Measurements from ENCODE around the gene MRGPRX4.
"Not testable (repeated sequence)": the region's sequence is repeated elsewhere in the genome, so short reads cannot be mapped to it uniquely, and the experiment has no call there.

Gene MRGPRX4

DNA sequence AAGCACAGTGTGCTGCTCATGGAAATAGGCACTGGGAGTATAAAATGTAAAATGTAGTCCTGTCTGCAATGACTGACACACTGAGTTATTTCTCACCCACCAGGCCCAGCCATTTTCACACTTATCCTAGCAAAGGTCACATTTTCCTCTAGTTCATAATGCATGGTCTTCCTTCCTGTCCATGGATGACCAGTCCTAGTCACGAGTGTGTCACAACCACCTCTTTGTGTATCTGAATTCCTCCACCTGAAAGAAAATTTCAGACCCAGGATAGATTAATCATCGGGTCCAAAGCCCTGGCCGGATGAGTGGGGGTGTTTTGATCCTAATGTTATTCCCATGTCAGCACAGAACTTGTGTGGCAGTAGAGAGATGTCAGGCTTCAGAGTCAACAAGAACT is at the start of gene MRGPRX4:
MRGPRX4 (plus strand) TSS at position 172 of the 400 bp plus-strand sequence. CDS start 420 bp downstream, outside the sequence.
- DNase-seq (ENCODE audit: low spot score) = no peak
- H3K27ac ChIP-seq = no peak within 1 kb of the TSS
- H3K4me3 ChIP-seq = no peak within 1 kb of the TSS
- TF ChIP-seq CTCF (IDR thresholded peaks at IDR 0.05) = no peak

GRCh38 chr11:18131115-18131514 is 41.5 kb upstream of the MRGPRX4 start:
- H3K4me3 ChIP-seq; H3K27ac ChIP-seq; DNase-seq (ENCODE audit: low spot score): not testable (repeated sequence)

DNA sequence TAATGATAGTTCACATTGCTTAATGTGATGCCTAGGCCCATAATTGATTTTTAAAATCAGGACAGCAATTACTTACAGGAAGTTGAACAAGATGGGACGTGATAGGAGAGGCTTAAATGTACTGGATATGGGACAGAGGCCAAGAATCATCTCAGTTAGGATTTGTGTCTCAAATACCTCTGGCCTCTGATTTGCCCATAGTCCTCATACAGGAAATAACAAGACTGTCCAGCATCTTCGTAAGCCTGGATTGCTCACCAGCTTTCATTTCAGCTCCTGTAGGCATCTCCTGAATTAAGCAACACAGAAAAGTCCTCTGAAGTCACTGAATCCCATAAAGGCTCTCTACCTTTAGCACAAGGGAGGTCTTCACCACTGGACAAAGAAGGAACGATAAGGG is 40.3 kb upstream of the MRGPRX4 start, which contains the start of gene MRGPRX3:
MRGPRX3 (plus strand) TSS at position 231 of the 400 bp plus-strand sequence. CDS start 4,632 bp downstream, outside the sequence.
- no peak for TF ChIP-seq CTCF (IDR thresholded peaks at IDR 0.05)
- Histone ChIP-seq H3K4me3 (no peak within 1 kb of the TSS), H3K27ac (no peak within 1 kb of the TSS)
- DNase-seq (ENCODE audit: low spot score) = no peak

- H3K4me3 ChIP-seq = no peak overlapping the region
- DNase-seq (ENCODE audit: low spot score) = no peak
- H3K27ac ChIP-seq = no peak overlapping the region
- TF ChIP-seq CTCF (IDR thresholded peaks at IDR 0.05) = no peak
Observed at GRCh38 chr11:18135308-18135707, 37.3 kb upstream of the MRGPRX4 start.

- DNase-seq (ENCODE audit: low spot score) = no peak
- TF ChIP-seq CTCF (IDR thresholded peaks at IDR 0.05) = no peak
- no peak overlapping the region for H3K4me3 ChIP-seq
- H3K27ac ChIP-seq = no peak overlapping the region
Observed at GRCh38 chr11:18137186-18137800, 35.3 kb upstream of the MRGPRX4 start.

DNA sequence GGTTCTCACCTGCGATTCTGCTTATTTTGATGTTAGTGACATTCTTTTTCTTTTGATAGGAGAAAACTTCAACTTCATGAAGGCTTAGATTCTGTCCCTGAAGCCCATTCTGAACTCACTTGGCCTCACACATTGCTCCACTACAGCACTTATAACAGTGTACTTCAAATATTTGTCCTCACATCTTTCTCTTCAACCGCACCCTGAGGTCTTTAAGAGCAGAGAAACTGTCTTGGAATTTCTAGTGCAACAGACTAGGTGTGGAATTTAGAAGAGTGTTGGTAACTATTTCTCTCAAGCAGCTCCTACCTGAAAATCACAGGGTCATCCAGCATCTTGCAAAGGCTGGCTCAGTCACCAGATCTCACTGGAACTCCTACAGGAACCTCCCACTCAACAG is 32.5 kb upstream of the MRGPRX4 start:
- DNase-seq (ENCODE audit: low spot score) = no peak
- no peak for TF ChIP-seq CTCF (IDR thresholded peaks at IDR 0.05)
- Histone ChIP-seq H3K4me3 (no peak overlapping the region), H3K27ac (no peak overlapping the region)

GRCh38 chr11:18144243-18144642 is 28.4 kb upstream of the MRGPRX4 start:
- H3K4me3 ChIP-seq = no peak overlapping the region
- TF ChIP-seq CTCF (IDR thresholded peaks at IDR 0.05) = no peak

More at GRCh38 chr11:18144243-18144642, 28.4 kb upstream of the MRGPRX4 start:
- no peak overlapping the region for H3K27ac ChIP-seq
- DNase-seq (ENCODE audit: low spot score) = no peak

All from coronary artery (tissue), 2 donors.